RWPE2 (cell line): ENCODE measurements around the gene FRMPD2.
A peak's percentile ranks its signal among the peaks of the same experiment; 100 is the strongest.

Experiments
- ATAC-seq: fragments of 200-7000 bp; cut with Tn5 transposase; 3 replicates; pipeline ENCODE4 v1.9.1; 2021; ENCODE audit warnings: low read depth
- DNase-seq: peaks from one replicate; pipeline ENCODE4 v3.0.0-alpha.2; 2020; ENCODE audit warnings: low spot score
- H3K27ac ChIP-seq: fragments of 450-650 bp; 2 replicates; pipeline ENCODE4 v1.5.1; 2017; ENCODE audit warnings: mild to moderate bottlenecking; ENCODE audit not compliant: poor library complexity, severe bottlenecking
- H3K27me3 ChIP-seq: fragments of 250-450 bp; sonication (Bioruptor Pico); 2 replicates; pipeline ENCODE4 v1.5.1; 2021; ENCODE audit warnings: mild to moderate bottlenecking, moderate library complexity; ENCODE audit not compliant: insufficient read depth, poor library complexity, severe bottlenecking
- H3K36me3 ChIP-seq: fragments of 250-450 bp; sonication (Bioruptor Pico); 2 replicates; pipeline ENCODE4 v1.5.1; 2020; ENCODE audit warnings: low read depth, mild to moderate bottlenecking, moderate library complexity
- H3K4me1 ChIP-seq: fragments of 250-450 bp; sonication (Bioruptor Pico); 2 replicates; pipeline ENCODE4 v1.5.1; 2021; ENCODE audit warnings: mild to moderate bottlenecking, moderate library complexity; ENCODE audit not compliant: insufficient read depth, poor library complexity, severe bottlenecking
- H3K4me3 ChIP-seq: fragments of 250-450 bp; sonication (Bioruptor Pico); 2 replicates; pipeline ENCODE4 v1.5.1; 2021; ENCODE audit warnings: mild to moderate bottlenecking, moderate library complexity; ENCODE audit not compliant: severe bottlenecking
- H3K9me3 ChIP-seq: fragments of 250-450 bp; sonication (Bioruptor Pico); 2 replicates; pipeline ENCODE4 v1.5.1; 2021; ENCODE audit warnings: mild to moderate bottlenecking, moderate library complexity; ENCODE audit not compliant: severe bottlenecking
- TF ChIP-seq, protein P1 (sequence below): fragments of 450-650 bp; IDR thresholded peaks from one replicate; pipeline ENCODE4 v1.5.1; 2017; ENCODE audit warnings: mild to moderate bottlenecking, moderate library complexity; ENCODE audit not compliant: poor library complexity, severe bottlenecking

The FRMPD2 gene

DNA sequence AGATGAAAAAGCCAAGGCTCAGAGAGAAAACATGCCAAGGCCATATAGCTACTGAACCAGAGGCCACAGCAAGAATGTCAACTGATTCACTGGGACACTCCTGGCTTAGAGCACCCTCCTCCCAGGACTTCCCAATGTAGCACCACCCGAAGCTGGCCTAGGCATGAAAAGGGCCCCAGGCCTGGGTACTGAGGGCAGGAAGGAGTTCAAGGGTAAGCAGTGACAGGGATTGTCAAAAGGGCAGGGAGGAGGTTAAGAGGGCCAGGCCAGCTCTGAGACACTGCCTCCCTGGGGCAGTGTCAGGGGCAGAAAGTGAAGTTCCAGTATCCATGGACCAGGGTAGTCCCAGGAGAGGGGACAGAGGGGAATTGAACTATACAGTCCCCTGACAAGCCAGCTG is 57.8 kb downstream of the FRMPD2 start:
- Histone ChIP-seq H3K27ac (no peak overlapping the region), H3K36me3 (no peaks in the 10 kb centered on the region), H3K4me1 (no peaks in the 10 kb centered on the region), H3K4me3 (no peak overlapping the region), H3K9me3 (no peaks in the 10 kb centered on the region), H3K27me3 (no peaks in the 10 kb centered on the region)
- DNase-seq = no peak
- TF ChIP-seq, protein P1, sequence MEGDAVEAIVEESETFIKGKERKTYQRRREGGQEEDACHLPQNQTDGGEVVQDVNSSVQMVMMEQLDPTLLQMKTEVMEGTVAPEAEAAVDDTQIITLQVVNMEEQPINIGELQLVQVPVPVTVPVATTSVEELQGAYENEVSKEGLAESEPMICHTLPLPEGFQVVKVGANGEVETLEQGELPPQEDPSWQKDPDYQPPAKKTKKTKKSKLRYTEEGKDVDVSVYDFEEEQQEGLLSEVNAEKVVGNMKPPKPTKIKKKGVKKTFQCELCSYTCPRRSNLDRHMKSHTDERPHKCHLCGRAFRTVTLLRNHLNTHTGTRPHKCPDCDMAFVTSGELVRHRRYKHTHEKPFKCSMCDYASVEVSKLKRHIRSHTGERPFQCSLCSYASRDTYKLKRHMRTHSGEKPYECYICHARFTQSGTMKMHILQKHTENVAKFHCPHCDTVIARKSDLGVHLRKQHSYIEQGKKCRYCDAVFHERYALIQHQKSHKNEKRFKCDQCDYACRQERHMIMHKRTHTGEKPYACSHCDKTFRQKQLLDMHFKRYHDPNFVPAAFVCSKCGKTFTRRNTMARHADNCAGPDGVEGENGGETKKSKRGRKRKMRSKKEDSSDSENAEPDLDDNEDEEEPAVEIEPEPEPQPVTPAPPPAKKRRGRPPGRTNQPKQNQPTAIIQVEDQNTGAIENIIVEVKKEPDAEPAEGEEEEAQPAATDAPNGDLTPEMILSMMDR = no peak
- no peak for ATAC-seq

DNA sequence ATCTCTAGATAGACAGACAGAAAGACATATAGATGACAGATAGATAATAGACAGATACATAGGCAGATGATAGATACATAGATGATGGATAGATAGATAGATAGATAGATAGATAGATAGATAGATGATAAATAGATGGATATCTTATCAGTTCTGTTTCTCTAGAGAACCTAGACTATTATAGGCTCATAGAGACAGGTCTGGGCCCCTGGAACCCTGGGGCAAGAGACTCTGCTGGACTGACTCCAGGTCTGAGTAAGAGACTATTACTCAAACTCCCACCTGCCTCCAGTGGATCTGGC is 58.3 kb downstream of the FRMPD2 start:
- ATAC-seq = no peak
- no peak overlapping the region for H3K27ac ChIP-seq
- DNase-seq = no peak

DNA sequence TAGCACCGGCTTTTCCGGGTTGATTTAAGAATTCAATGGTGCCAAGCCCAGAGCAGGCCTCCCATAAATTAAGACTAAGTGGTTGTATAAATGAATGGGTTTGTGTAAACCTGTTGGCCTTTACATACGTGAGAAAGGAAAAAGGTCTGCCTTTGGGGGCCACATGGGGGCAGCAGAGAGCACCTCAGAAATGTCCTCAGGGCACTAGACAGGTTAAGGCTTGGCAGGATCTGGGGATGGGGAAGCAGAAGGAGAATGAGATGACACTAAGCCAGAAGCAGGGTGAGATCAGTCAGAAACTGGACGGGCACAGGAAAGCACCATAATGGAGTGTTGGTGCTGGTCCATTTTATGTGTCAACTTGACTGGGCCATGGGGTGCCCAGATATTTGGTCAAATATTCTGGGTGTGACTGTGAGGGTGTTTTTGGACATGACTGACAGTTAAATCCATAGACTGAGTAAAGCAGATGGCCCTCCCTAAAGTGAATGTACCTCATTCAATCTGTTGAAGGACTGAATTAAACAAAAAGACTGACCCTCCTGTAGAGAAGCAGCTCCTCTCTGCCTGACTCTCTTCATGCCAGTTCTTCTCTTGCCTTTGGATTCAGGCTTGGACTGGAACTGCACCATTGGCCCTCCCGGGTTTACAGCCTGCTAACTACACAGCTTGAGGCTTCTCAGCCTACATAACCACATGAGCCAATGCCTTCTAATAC is 58.9 kb downstream of the FRMPD2 start:
- DNase-seq (no peak), ATAC-seq (peak; percentile 78)
- H3K27me3 ChIP-seq = no peaks in the 10 kb centered on the region
- H3K4me1 ChIP-seq = no peaks in the 10 kb centered on the region
- no peak overlapping the region for H3K4me3 ChIP-seq
- no peaks in the 10 kb centered on the region for H3K36me3 ChIP-seq
- H3K27ac ChIP-seq = no peak overlapping the region
- no peaks in the 10 kb centered on the region for H3K9me3 ChIP-seq
- TF ChIP-seq, protein P1 = peak; percentile 83

More for the DNA sequence above, 58.3 kb downstream of the FRMPD2 start:
- no peaks in the 10 kb centered on the region for H3K9me3 ChIP-seq
- no peak overlapping the region for H3K4me3 ChIP-seq
- H3K36me3 ChIP-seq = no peaks in the 10 kb centered on the region
- TF ChIP-seq, protein P1 = no peak
- H3K27me3 ChIP-seq = no peaks in the 10 kb centered on the region
- no peaks in the 10 kb centered on the region for H3K4me1 ChIP-seq

DNA sequence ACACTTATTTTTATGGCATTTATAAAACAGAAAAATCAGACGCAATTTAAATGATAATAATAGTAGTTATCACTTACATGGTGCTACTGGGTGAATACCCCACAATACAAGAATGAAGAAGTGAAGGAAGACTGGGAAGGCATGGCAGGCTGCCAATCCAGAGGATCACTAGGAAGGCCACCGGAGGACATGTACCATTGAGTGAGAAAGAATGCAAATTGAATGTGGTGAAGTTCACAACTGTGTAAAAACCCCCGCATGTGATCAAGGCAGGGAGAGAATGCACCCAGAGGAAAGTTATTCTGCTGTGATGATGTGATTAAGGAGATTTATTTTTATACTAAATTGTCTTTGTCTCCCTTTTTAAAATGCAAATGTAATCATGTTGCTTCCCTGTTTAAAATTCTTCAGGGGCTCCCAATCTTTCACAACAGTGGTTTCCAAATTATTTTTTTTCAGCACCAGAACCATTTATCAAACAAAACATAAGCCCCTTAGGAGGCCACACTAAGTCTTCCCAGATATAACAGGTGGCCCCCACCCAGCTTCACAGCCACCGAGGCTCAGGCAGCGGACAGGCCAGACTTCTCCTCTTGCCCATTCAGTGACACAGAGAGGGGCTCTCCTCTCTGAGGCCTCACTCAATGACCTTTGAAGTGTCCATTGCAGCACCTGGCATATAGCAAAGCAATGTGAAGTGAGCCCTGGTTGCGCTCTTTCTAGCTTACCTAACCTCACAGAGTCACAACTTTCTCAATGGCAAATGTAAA is 59.6 kb downstream of the FRMPD2 start:
- Histone ChIP-seq H3K9me3 (no peaks in the 10 kb centered on the region), H3K4me3 (no peak overlapping the region), H3K27me3 (no peaks in the 10 kb centered on the region), H3K36me3 (no peaks in the 10 kb centered on the region), H3K4me1 (no peaks in the 10 kb centered on the region), H3K27ac (no peak overlapping the region)
- DNase-seq (no peak), ATAC-seq (no peak)
- TF ChIP-seq, protein P1 = no peak

DNA sequence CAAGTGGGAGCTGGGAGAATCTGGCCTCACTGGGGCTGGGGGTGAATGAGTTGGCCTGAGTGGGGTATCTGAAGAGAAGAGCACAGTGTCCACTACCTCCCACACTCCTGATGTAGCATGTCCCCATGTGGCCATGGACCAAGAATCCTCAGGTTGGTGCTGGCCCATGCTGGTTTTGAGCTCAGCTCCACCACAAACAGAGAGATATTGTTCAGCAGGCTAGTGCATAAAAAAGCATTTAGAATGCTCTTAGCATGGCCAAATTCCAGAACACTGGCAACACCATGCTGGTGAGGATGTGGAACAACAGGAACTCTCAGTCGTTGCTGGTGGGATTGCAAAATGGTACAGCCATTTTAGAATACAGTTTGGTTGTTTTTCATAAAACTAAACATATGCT is 61.4 kb downstream of the FRMPD2 start:
- TF ChIP-seq, protein P1 = no peak
- Histone ChIP-seq H3K4me3 (no peak overlapping the region), H3K36me3 (no peaks in the 10 kb centered on the region), H3K9me3 (no peaks in the 10 kb centered on the region), H3K4me1 (no peaks in the 10 kb centered on the region), H3K27ac (no peak overlapping the region), H3K27me3 (no peaks in the 10 kb centered on the region)
- no peak for DNase-seq
- ATAC-seq = no peak
